NCI-H1694 (cell line): Measurements from ENCODE around the gene NCAPG.

ENCODE experiments used
- DNase-seq: peaks from one replicate; lab custom pipeline; 2025; lab: John Stamatoyannopoulos, UW

NCAPG gene

DNA sequence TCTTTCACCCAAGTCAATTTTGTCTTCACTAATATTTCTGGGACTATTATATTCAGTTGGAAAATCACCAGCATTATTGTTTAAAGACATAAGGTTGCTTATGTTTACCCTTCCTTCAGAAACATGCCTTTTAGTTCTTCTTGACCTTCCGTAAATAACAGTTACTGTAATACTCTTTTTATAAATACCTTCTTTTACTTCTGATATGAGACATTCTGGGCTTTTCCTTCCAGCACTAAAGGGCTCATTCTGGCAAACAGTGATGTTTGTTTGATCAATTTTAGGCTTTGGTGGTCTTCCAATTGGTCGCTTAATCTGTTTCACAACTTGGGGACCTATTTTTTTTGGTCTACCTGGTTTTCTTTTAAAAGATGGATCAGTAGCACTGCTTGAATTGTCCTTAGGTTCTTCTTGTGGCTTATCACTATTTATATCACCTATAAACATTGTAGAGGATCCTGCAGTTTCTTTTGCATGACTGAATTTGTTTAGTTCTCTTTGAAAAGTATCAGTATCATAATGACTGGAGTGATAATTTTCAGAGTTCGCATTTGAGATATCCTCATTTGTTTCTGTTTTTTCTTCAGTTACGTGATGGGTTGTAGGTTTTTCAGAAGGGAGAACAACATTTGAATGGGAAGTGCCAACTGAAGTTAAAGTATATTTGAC lies 64.8 kb downstream of the NCAPG start:
- no peak for DNase-seq

DNA sequence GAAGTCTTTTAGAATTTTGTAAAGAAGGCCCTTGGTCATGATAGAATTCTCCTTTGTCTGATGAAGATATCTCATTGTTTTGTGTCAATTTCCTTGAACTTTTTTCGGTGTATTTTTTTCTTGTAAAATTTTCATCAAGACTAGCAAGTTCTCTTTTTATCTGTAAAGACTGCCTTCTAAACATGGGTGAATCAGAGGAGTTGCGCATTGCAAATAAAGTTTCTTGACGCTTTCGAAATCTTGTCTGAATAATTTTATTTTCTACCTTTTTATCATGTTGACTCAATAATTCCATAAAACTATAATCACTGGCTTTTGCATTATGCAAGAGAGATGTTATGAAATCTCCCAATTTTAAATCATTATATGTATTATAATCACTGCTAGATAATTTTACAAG lies 66.2 kb downstream of the NCAPG start:
- DNase-seq: no peak

- no peak for DNase-seq
These were observed 66.9 kb downstream of the NCAPG start for GRCh38 chr4:17877661-17878060.

GRCh38 chr4:17884063-17884462 lies 73.3 kb downstream of the NCAPG start:
- no peak for DNase-seq

- DNase-seq: no peak
These were observed 73.7 kb downstream of the NCAPG start for GRCh38 chr4:17884511-17884910.

- no peak for DNase-seq
These were observed 78.9 kb downstream of the NCAPG start for GRCh38 chr4:17889692-17890091.

- DNase-seq: no peak
These were observed 83.6 kb downstream of the NCAPG start for GRCh38 chr4:17894421-17894820.
